ENCODE results near the gene MEP1A.
A peak's percentile ranks its signal among the peaks of the same experiment; 100 is the strongest.
"Not testable (repeated sequence)": the region's sequence is repeated elsewhere in the genome, so short reads cannot be mapped to it uniquely, and the experiment has no call there.

MEP1A gene

DNA sequence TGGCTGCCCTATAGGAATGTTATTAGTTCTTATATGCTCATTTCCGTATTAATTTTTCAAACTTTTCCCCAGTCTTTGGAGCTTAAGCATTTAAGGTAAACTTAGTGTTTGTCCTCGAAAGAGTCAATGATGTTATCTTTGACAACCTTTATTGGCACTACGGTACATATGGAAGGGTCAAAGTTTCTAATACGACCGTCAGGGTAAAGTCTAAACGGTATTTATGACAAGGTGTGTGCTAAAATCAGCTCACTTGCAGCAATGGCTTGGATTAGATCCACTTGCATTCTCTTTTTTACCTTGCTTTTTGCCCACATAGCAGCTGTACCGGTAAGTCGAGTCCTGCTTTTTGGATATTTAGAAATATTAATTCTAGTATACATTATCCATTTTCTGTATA, at the start of gene MEP1A:
TSS of gene MEP1A (plus strand) at position 252 of the 400 bp plus-strand sequence. CDS start at position 262, 10 bp downstream.
- no peak for DNase-seq

DNA sequence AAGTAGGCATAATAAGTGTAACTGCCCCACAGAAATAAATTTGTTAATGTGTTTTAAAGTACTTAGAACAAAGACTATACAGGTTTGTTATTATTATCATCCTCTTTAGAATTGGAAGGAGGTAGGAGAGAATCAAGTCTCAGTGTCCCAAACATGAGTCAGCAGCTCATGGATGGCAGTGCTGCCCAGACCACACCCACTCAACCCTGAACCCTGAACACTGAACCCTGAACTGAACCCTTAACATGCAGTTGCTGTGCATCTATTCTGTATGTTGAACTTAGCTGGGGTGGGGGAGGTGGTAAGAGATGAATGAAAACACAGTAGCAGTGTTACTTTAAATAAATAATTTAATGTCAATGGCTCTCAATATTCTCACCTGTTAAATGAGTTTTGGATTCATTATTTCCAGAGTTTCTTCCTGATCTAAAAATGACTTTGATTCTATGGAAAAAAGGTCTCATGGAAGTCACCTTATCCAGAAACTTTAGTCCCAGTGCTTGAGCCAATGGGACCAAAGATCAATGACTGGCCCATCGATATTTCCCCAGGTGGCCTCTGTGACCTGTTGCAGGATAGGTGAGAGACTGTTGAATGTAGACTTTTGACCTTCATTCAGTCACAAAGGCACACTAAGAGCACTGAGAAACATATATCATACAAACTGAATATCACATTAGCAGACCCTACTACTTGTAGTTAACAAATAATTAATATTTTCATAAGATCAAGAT, 49.6 kb upstream of the MEP1A start:
- no peak for DNase-seq

- DNase-seq = peak; percentile 78 to 80 (median 79)
Measured at GRCh38 chr6:46744159-46744725, 48.9 kb upstream of the MEP1A start.

DNA sequence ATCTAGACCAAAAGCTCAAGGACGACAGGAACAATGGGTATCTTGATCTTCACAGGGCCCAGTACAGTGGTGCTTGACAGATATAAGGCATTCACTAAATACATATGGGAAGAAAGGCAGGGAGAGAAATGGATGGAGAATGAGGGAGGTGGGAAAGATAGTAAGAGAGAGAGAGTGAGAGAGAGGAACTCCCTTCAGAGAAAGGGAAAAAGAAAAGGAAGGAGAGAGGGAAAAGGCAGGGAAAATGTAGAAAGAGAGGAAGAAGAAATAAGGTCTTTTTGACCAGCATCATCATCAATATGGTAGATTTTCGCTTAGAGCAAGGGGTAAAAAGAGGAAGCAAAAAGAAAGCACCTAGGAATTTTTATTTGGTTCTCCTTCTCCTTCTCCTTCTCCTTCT, 47.2 kb upstream of the MEP1A start:
- no peak for DNase-seq

DNA sequence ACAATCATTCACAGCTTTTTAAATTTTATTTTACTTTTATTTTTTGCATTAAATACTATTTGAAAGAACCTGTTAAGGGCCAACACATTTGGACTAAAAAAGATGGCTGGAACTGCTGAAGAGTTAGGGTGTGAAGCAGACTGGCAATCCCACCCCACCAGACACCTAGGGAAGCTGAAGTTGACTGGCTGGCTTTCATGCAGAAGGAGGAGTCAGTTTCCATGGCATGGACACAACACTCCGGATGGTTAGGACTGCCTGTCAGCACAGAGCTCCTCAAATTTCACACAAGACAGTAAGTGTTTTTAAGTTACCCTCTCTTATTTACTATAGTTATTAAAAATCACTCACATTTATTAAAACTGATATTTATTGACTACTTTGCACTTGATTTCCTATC, 46.5 kb upstream of the MEP1A start, which contains the start of gene ANKRD66:
TSS of gene ANKRD66 (plus strand) at position 238 of the 400 bp plus-strand sequence. CDS start 5,016 bp downstream, outside the sequence.
- no peak for DNase-seq

DNA sequence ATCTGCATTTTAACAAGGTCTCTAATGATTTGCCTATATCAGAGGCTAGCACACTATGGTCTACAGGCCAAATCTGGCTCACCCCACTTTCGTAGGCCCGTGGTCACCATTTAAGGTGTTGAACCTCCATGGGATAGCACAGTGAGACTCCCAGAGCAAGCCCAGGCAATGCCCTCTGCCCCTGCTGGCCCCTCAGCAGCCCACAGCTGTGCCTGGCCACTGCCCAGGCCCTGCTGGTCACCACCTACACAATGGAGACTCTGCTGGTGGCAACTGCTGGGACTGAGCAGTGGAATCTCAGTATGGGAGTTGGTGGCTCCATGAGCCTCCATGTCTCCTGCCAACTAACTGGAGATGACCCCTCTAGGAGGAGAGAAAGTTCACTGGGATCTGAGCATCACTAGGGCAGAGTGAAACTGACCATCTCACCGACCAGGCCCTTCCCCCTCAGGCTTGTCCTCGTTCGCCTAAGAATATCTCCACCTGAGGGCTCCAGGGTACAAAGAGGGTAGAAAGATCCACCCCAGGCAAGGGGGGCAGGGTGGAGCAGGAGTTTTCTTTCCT, 44.2 kb upstream of the MEP1A start:
- no peak for DNase-seq

- no peak for DNase-seq
Measured at GRCh38 chr6:46749731-46750130, 43.5 kb upstream of the MEP1A start.

GRCh38 chr6:46751658-46752057, 41.5 kb upstream of the MEP1A start:
- DNase-seq = no peak

DNA sequence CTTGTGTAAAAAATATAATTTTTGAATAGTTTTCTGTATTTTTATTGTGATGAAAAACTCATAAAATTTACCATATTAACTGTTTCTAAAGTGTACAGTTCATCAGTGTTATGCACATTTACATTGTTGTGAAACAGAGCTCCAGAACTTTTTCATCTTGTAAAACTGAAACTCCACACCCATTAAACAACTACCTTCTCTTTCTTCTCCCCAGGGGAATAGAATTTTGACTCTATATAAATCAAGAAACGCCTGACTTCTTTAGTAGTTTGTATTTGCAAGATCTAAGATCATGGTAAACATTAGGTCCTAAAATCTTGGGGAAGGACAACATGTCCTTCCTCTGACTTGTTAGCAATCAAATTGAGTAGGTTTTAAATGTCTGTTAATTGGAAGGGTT, 37.3 kb upstream of the MEP1A start:
- DNase-seq = no peak

DNA sequence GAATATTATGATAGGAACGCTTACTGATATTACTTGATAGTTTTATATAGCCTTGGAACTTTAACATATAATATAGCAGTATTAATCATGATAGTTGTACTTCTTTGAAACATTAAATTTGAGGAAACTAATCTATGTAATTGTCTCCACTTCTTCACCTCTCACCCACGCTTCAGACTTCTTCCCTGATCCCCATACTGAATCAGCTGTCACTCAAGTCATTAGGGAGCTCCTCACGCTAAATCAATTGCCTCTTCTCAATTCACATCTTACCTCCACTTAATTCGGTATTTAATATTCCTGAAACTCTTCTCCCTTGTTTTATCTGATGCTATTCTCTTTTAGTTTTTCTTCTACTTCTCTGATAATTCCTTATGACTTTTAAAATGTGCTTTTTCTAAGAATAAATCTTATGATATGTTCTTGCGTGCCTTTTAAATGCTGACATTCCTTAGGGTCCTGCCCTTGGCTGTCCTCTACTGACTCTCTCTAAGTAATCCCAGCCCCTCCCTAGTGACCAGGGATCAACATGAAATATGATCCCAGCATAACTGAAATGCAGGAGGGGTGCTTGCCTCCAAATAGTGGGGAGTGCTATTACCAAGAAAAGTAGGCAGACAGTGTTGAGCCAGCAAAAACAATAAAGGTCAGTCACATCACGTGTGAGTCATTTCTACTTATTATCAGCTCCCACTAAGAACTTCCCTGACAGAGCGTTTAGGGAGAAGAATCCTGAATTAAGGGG, 36.5 kb upstream of the MEP1A start:
- DNase-seq = peak; percentile 44 to 69 (median 60)

GRCh38 chr6:46757214-46757596, 36.0 kb upstream of the MEP1A start:
- DNase-seq = peak; percentile 75 to 82 (median 79)

DNA sequence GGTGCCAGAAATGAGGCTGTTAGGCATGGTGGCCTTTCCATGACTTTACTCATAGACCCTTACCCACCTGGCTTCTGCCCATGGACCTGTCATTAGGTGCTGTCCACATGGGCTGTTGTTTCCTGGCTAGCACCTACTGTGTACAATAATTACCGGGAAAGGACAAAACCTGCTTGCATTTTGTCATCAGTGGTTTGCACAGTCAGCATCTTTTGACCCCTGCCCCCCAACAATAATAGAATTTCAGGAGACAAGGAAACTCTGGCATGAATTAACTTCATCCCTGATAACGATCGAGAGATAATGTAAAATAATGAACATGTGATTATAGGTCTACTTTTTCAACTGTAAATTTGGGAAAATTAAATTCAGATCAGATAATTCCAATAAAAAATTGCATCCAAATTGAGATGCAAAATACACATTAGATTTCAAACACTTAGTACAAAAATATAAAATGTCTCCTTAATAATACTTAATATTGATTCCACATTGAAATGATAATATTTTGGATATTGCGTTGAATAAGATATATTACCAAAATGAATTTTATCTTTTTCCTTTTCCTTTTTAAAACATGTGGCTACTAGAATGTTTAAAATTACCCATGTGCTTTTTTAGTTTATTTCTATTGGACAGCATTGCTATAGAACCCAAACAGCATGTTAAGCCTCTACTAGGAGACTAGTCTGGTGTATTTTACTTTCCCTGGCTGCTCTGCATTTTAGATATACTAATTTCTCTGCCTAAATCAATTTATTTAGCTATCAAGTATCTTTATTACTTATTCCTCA, 34.0 kb upstream of the MEP1A start:
- DNase-seq = no peak

- DNase-seq = peak in 1 of 3 donors; percentile 39
Measured at GRCh38 chr6:46760925-46761324, 32.3 kb upstream of the MEP1A start.

- DNase-seq = no peak
Measured at GRCh38 chr6:46763466-46763865, 29.7 kb upstream of the MEP1A start.

DNA sequence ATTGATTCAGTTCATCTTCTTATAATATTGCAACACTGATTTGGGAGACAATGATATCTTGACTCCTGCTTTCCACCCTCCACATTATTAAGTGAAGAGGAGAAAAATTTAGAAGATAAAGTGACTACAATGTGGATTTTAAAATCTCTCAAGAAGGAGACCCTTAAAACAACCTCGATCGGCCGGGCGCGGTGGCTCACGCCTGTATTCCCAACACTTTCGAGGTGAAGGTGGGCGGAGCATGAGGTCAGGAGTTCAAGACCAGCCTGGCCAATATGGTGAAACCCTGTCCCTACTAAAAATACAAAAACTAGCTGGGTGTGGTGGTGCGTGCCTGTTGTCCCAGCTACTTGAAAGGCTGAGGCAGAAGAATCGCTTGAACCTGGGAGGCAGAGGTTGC, 28.9 kb upstream of the MEP1A start:
- DNase-seq = not testable (repeated sequence)

GRCh38 chr6:46764961-46765360, 28.2 kb upstream of the MEP1A start:
- no peak for DNase-seq

DNA sequence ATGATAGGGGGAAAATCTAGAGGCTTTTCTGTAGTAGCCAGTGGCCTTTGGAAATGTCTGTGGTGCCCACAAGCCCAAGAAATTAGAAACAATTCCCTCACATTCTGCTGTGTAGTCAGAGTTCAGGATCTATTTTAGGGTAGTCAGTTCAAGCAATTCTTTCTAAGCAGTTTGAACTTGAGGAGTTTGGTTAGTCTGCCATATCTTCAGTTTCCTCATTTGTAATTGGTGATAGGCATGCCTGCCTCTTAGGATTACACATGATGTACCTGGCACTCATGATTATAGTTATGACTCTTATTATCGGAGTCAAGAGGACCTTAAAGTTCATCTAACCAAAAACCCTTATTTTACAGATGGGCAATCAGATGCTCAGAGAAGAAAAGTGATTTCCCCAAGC, 21.2 kb upstream of the MEP1A start:
- peak; percentile 20 to 36 (median 33) for DNase-seq

DNA sequence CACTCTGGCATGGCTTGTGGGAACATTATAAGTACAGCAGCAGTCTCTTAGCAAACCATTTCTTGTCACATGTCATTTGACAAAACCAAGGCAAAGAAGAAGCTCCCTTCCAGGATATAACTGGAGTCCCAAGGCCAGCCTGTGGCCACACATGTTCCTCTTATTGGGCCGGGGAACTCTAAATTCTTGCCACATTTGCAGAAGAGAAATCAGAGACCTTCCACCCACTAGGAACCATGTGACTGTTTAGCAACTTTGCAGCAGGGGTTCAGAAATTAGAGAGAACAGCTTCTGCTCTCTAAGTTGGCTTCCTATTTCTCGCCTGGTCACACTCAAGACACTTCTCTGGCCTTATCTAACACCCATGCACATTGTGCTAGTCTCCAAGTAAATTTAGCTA, 20.4 kb upstream of the MEP1A start:
- peak; percentile 94 to 98 (median 97) for DNase-seq

- peak; percentile 66 to 77 (median 67) for DNase-seq
Measured at GRCh38 chr6:46773201-46773855, 19.9 kb upstream of the MEP1A start.

- DNase-seq = not testable (repeated sequence)
Measured at GRCh38 chr6:46774736-46775135, 18.5 kb upstream of the MEP1A start.

DNA sequence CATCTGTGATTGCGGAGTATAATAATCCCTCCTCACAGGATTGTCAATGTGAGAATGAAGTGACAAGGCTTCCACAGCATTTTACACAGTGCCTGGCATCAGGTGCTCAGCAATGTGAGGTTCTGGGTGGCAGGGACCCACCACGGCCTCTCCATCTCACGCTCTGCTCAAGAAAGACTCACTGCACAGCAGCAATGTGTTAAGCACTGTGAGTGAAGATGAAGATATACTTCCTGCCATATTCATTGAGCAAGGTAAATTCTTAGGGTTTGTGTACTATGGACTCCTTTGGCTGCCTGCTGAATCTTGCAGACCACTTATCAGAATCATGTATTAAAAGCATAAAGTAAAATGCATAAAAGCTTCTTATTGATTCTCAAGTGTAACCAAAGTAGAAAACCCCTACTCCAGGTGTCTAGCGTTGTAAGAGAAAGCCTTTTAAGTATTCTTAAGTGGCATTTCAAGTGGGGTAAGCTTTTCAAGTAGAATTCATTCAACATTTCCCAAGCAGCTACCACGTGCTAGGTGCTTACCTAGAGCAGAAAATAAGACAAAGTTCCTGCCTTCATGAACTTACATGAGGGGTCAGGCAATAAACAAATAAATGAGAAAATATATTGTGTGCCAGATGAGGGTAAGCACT, 17.0 kb upstream of the MEP1A start:
- DNase-seq = no peak
